Stimulated activated CD8-positive, alpha-beta memory T cell treated with anti-CD3 and anti-CD28 coated beads, Interleukin-15, amount 100 ng/mL, for 1 hour (primary cell): ENCODE results near the gene TUT1.
A peak's percentile ranks its signal among the peaks of the same experiment; 100 is the strongest.
"Not testable (repeated sequence)": the region's sequence is repeated elsewhere in the genome, so short reads cannot be mapped to it uniquely, and the experiment has no call there.

ENCODE experiments used
- DNase-seq: peaks from one replicate; pipeline ENCODE4 v3.0.0-alpha.2; 2020; ENCODE audit warnings: low read depth

Gene TUT1

DNA sequence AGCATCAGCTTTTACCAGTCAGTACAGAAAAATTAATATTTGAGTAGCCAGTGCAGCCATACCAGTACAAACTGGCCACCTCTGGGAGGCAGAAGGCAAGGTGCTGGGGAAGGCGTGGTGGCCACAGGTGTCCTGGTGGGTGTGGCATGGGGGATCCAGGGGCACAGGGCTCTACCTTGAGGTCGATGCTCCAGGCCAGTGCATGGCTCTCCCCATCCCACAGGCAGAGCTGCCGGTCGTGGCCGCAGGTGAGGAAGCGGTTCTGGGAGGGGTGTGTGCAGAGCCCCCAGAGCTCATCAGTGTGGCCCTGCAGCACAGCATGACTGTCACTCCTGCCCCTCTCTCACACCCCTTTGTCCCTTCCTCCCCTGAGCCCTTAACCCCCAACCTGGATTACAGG lies 14.1 kb upstream of the TUT1 start:
- no peak for DNase-seq

DNA sequence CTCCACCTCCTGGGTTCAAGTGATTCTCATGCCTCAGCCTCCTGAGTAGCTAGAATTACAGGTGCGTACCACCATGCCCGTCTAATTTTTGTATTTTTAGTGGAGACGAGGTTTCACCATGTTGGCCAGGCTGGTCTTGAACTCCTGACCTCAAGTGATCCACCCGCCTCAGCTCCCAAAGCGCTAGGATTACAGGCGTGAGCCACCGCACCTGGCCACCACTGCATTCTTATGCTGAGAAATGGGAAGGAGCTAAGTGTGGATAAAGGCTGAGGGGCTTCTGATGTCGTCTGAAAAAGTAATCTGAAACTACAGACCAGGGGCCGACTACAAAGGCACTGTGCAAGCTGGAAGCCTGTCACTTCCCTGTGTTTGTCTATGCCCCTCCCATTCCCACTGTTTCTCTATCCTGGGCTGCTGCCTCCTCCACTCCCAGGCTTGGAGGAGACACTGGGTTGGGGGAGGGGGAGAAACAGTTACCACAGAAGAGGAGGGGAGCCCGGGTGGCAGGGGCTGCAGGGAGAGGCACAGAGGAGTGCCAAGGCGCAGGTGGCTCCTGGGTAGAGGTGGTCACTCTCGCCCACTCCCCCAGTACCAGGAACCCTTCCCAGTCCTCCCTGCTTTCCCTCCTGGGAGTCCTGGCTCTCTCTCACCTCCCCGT lies 13.3 kb upstream of the TUT1 start:
- no peak for DNase-seq

GRCh38 chr11:62603776-62604299 lies 12.5 kb upstream of the TUT1 start:
- no peak for DNase-seq

DNA sequence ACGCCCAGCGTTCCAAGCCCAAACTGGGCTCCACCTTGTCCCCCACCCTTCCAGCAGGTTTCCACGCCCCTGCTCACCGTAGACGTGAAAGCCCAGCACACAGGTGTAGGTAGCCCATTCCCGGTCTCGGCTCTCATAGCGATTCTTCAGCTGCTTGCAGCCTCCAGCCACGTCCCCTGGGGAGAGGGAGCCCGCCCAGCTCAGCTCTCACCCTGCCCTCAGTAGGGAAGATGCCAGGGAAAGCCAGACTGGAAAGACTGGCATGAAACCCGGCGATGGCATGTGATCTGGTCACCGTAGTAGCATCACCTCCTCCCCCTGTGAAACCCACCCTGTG lies 11.7 kb upstream of the TUT1 start:
- no peak for DNase-seq

DNA sequence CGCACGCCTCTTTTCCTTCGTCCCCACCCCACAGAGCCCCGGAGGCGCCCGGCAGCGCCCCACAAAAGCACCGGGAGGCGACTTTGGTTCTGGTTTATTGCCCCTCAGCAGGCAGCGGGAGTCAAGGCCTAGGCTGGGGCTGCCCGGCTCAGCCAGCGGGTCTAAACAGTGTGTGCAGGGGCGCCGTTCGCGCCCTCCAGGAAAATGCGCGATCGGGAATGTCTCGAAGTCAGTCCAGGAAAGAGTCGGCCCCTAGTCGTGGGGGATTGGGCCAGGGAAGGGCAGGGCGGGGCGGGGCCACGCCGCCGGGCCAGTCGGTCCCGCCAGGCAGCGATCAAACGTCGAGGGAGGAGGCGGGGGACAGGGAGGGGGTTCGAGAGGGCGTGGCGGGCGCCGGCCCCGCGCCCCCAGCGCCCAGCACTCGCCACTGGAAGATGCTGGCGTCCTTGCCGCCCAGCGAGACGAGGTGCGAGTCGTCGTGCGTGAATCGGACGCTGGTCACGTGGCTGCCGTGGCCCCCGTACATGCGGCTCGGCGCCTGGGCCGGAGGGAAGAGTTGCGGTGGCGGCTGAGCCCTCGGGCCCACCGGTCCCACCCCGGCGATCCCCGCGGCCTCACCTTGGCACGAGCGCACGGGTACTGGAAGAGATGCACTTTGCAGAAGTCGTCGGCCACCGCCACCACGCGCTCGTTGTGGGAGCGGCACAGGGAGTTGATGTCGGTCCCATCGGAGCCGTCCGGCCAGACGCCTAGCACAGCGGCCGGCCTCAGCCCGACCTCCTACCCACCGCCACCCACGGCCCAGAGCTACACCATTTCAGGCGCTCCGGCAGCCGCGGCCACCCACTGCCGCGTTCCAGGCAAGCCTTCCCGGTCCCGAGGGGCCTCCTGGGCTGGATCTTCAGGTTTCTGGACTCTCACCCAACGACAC lies 11.1 kb upstream of the TUT1 start:
- no peak for DNase-seq

- peak; percentile 99 for DNase-seq
Observed at GRCh38 chr11:62601372-62602140, 10.2 kb upstream of the TUT1 start, which contains the start of gene MTA2. Gene MTA2, minus strand, starts transcription at chr11:62601865. Its CDS starts 415 bp downstream, at chr11:62601450.

GRCh38 chr11:62601122-62601371 lies 9.7 kb upstream of the TUT1 start:
- no peak for DNase-seq

GRCh38 chr11:62600367-62601121 lies 9.2 kb upstream of the TUT1 start:
- no peak for DNase-seq

DNA sequence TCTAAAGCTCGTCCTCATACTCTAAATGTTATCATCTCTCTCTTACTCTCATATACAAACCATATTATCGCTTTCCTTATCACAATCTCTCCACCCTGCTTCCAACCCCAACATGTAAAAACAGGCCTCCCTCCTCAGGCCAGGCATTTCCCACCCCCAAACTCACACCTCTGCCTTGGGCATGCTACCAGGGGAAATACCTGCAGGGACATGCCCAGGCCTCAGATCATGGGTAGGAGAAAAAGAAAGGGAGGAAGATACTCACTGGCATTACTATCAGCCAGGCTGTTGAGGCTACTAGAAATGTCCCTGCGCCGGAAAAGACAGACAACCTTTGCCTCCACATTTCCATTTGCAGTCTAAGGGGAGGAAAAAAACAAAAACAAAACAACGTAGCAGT lies 8.6 kb upstream of the TUT1 start:
- no peak for DNase-seq

DNA sequence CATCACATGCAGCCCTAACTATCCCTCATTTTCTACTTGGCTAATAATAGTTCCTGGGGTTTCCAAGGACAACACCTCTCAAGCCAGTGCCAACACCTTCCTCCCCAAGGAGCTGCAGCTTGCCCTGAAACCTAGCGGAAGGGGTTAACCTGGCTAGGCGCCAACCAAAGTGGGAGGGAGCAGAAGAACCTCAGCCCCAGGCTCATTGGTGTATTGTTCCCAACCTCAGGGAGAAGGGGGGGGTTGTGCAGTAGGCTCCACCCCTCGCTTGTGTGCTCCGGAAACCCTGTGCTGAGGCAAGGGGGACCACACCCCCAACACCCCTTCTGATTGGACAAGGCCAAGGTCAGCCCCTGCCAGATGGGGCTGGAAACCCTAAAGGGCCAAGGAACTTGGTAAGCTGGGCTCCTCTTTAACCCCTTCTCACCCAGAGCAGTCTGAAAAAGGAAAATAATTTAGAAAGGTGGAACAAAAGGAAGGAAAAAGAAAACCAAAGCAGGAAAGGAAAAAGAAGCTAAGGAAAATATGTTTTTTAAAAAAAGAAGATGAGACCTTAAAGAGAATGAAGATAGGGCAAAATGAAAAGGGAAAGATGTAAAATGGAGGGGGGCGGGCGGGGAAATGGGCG lies 7.9 kb upstream of the TUT1 start:
- DNase-seq = peak; percentile 92

DNA sequence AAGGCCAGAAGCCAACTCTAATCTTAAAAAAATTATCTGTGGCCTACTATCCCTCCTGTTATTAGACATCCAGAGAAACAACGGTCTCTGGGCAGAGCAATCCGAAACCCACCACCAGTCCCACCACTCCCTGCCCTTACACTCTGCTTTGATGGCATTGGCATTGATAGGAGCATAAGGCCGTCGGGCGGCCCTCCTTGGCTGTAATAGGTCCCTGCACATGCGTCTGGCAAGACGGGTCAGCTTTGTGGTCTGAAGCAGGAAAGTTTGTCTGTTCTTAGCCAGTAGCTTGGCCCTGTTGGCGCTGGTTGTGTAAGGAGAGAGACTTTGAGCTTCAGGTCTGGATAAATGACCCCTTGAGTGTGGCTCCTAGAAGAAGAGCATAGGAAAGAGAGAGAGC lies 3.8 kb upstream of the TUT1 start:
- DNase-seq = no peak

- DNase-seq = peak; percentile 61
Observed at GRCh38 chr11:62593434-62594044, 2.2 kb upstream of the TUT1 start.

DNA sequence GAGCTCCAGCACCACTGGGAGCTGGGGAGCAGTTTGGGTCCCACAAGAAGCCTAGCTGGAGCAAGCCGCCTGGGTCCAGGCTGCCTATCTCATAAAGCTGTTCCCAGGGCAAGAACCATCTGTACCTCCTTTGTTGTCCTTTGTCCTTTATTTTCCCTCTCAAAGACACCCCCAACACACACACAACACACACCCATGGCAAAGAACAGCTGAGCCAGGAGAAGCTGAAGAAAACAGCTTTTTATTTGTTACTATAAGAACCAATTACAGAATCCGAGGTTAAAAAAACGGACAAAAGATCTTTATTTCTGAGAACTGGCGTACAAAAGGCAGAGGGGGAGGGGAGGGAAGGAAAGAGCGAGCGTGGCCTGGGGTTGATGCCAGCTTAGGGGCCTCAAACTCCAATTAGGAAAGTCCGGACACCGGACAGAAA lies 1.7 kb upstream of the TUT1 start:
- no peak for DNase-seq

DNA sequence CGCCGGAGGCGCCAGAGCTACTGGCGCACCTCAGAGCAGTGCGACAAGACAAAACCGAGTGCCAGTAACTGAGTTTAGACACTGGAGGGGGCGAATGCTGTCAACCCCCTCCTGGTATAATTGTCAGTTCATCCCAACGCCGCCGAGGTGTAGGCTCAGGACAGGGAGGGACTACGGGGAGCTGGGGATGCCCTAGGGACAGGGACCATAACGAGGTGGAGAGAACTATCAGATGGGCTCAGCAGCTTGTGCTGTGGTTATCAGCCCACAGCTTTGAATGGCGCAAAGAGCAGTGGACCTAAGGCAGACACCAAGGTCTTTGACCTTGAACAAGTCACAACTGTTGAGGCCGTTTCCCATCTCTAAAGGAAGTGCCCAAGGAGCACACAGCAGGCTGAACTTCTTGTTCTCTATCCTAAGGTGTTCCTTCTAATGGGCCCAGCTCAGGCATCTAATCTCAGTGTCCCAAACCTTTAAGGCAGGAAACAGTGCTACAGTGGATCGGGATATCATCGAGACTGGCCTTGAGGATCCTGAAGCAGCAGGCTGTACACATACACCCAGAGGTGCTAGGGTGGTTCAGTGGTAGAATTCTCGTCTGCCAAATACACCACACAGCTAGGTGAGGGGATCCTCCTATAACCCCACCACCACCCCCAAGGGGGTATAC lies 958 bp upstream of the TUT1 start:
- no peak for DNase-seq

- no peak for DNase-seq
Observed at GRCh38 chr11:62588966-62589637, 2.2 kb downstream of the TUT1 start.

- not testable (repeated sequence) for DNase-seq
Observed at GRCh38 chr11:62585356-62585755, 6.0 kb downstream of the TUT1 start.

DNA sequence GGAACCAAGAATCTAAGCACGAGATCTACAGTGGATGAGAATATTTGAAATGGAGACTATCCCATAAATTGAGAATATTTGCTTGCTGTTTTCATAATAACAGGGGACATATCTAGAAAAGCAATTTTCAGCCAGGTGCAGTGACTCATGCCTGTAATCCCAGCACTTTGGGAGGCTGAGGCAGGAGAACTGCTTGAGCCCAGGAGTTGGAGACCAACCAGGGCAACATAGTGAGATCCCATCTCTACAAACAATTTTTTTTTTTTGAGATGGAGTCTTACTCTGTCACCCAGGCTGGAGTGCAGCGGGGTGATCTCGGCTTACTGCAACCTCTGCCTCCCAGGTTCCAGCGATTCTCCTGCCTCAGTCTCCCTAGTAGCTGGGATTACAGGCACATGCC lies 9.6 kb downstream of the TUT1 start:
- DNase-seq = not testable (repeated sequence)

DNA sequence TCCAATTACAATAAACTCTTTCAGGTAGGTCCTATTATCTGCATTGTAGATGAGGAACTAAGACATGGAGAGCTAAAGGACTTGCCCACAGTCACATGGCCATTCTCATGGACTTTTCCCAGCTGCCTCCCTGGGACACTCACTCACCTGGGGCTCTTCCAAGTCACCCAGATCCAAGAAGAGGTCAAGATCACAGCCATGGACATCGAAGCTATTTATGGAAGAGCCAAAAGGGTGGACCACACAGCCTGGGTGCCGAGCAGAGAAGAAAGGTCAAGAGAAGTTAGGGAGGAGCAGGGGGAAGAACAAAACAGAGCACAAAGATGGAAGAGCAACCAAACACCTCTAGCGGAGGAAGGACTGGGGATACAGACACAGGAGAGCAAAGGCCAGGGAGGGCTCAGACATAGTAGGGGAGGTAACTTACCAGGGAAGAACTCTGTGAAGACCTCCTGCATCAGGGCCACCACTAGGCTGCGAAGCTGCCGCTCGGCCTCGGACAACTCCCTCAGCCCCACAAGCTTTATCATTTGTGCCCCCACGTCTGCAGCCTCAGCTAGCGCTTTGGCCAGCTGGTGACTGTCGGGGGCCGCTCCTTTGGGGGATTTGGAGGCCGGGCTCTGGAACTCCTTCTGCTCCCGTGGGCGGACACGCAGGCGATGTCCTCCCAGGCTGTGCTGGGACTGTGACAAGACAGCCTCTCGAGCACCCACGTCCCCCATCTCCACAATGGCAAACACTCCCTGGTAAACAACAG lies 10.2 kb downstream of the TUT1 start:
- no peak for DNase-seq

- no peak for DNase-seq
Observed at GRCh38 chr11:62579252-62579651, 12.1 kb downstream of the TUT1 start.
